Measurements from ENCODE around the gene ENTPD3. TPM values are rescaled to one million over a fixed set of nuclear protein-coding genes. Genes with fewer than 3 reads are reported as not detected.
"Not testable (repeated sequence)": the region's sequence is repeated elsewhere in the genome, so short reads cannot be mapped to it uniquely, and the experiment has no call there.

The ENTPD3 gene
- total and polyA plus RNA-seq, 4 donors: 0.10 to 2.2 (median 1.1) TPM

GRCh38 chr3:40452562-40452875 lies 65.5 kb downstream of the ENTPD3 start:
- intact Hi-C loops (cut with DNase I): loop anchor here (5.0 to 10.0 kb wide), 3 partner anchors 55 to 140 kb away; partner anchors contain the start of gene ZNF620 (in 1 of the 2)
- ATAC-seq (ENCODE audit: low FRiP score) (no peak), DNase-seq (no peak)
- peak overlapping the region; percentile 6 to 37 for H3K4me3 ChIP-seq (ENCODE audit: low read length in 2 of 2)
- peak overlapping the region in 1 of 2 donors; percentile 55 for H3K27ac ChIP-seq (ENCODE audit: low read depth in 1 of 2, low read length in 2 of 2)
- H3K9me3 ChIP-seq (ENCODE audit: control insufficient read depth, low read length): no peaks in the 10 kb centered on the region
- H3K4me1 ChIP-seq (ENCODE audit: control insufficient read depth in 1 of 2, insufficient read depth in 2 of 2, low read length in 2 of 2): peaks cover 0 to under 1% of the 10 kb centered on the region in 2 donors
- no peaks in the 10 kb centered on the region for H3K36me3 ChIP-seq (ENCODE audit: control insufficient read depth in 1 of 2, insufficient read depth in 2 of 2, low read length in 1 of 2)
- no peaks in the 10 kb centered on the region for H3K27me3 ChIP-seq (ENCODE audit: control insufficient read depth in 1 of 2, insufficient read depth in 2 of 2, low read length in 1 of 2)
- WGBS, 2 donors: 2% methylated on average over 7 of the region's 7 CpGs

GRCh38 chr3:40452876-40453730 lies 66.1 kb downstream of the ENTPD3 start:
- 0 to 1% methylated on average over 40 to 41 of the region's 41 CpGs for WGBS, 2 donors
- Histone ChIP-seq H3K9me3 (ENCODE audit: control insufficient read depth, low read length) (no peaks in the 10 kb centered on the region), H3K4me3 (ENCODE audit: low read length in 2 of 2) (peak overlapping the region; percentile 37 to 52), H3K27me3 (ENCODE audit: control insufficient read depth in 1 of 2, insufficient read depth in 2 of 2, low read length in 1 of 2) (no peaks in the 10 kb centered on the region), H3K27ac (ENCODE audit: low read depth in 1 of 2, low read length in 2 of 2) (peak overlapping the region in 1 of 2 donors; percentile 75), H3K4me1 (ENCODE audit: control insufficient read depth in 1 of 2, insufficient read depth in 2 of 2, low read length in 2 of 2) (peaks cover 0 to 2% of the 10 kb centered on the region in 2 donors), H3K36me3 (ENCODE audit: control insufficient read depth in 1 of 2, insufficient read depth in 2 of 2, low read length in 1 of 2) (no peaks in the 10 kb centered on the region)
- peak; percentile 99 for DNase-seq
- intact Hi-C loops (cut with DNase I): loop anchor here (5.0 to 10.0 kb wide), 3 partner anchors 54 to 141 kb away; partner anchors contain the start of gene ZNF620 (in 1 of the 2)
- ATAC-seq (ENCODE audit: low FRiP score): peak; percentile 96

- Histone ChIP-seq H3K4me3 (ENCODE audit: low read length in 2 of 2) (no peak overlapping the region), H3K36me3 (ENCODE audit: control insufficient read depth in 1 of 2, insufficient read depth in 2 of 2, low read length in 1 of 2) (no peaks in the 10 kb centered on the region), H3K9me3 (ENCODE audit: control insufficient read depth, low read length) (no peaks in the 10 kb centered on the region), H3K4me1 (ENCODE audit: control insufficient read depth in 1 of 2, insufficient read depth in 2 of 2, low read length in 2 of 2) (peaks cover 0 to 7% of the 10 kb centered on the region in 2 donors), H3K27ac (ENCODE audit: low read depth in 1 of 2, low read length in 2 of 2) (no peak overlapping the region), H3K27me3 (ENCODE audit: control insufficient read depth in 1 of 2, insufficient read depth in 2 of 2, low read length in 1 of 2) (no peaks in the 10 kb centered on the region)
- ATAC-seq (ENCODE audit: low FRiP score) (no peak), DNase-seq (no peak)
- intact Hi-C loops (cut with DNase I): loop anchor here (5.0 to 10.0 kb wide), 3 partner anchors 53 to 142 kb away; partner anchors contain the start of gene ZNF620 (in 1 of the 2)
- 19 to 28% methylated on average over 6 of the region's 6 CpGs for WGBS, 2 donors
Observed at GRCh38 chr3:40453933-40454332, 66.9 kb downstream of the ENTPD3 start.

- H3K36me3 ChIP-seq (ENCODE audit: control insufficient read depth in 1 of 2, insufficient read depth in 2 of 2, low read length in 1 of 2): no peaks in the 10 kb centered on the region
- ATAC-seq (ENCODE audit: low FRiP score) (no peak), DNase-seq (no peak)
- intact Hi-C loops (cut with DNase I): loop anchor here in 1 of 2 donors (10.0 kb wide), 1 partner anchor 141 kb away; no protein-coding TSS in a partner anchor
- 85 to 86% methylated on average over 4 of the region's 4 CpGs for WGBS, 2 donors
- H3K9me3 ChIP-seq (ENCODE audit: control insufficient read depth, low read length): no peaks in the 10 kb centered on the region
- no peak overlapping the region for H3K27ac ChIP-seq (ENCODE audit: low read depth in 1 of 2, low read length in 2 of 2)
- no peak overlapping the region for H3K4me3 ChIP-seq (ENCODE audit: low read length in 2 of 2)
- no peaks in the 10 kb centered on the region for H3K27me3 ChIP-seq (ENCODE audit: control insufficient read depth in 1 of 2, insufficient read depth in 2 of 2, low read length in 1 of 2)
- H3K4me1 ChIP-seq (ENCODE audit: control insufficient read depth in 1 of 2, insufficient read depth in 2 of 2, low read length in 2 of 2): peaks cover 0 to 7% of the 10 kb centered on the region in 2 donors
Observed at GRCh38 chr3:40455328-40455727, 68.3 kb downstream of the ENTPD3 start.

- Histone ChIP-seq H3K27me3 (ENCODE audit: control insufficient read depth in 1 of 2, insufficient read depth in 2 of 2, low read length in 1 of 2) (no peaks in the 10 kb centered on the region), H3K4me3 (ENCODE audit: low read length in 2 of 2) (peak overlapping the region; percentile 43 to 66), H3K9me3 (ENCODE audit: control insufficient read depth, low read length) (no peaks in the 10 kb centered on the region), H3K4me1 (ENCODE audit: control insufficient read depth in 1 of 2, insufficient read depth in 2 of 2, low read length in 2 of 2) (peaks cover 0 to 7% of the 10 kb centered on the region in 2 donors), H3K36me3 (ENCODE audit: control insufficient read depth in 1 of 2, insufficient read depth in 2 of 2, low read length in 1 of 2) (no peaks in the 10 kb centered on the region), H3K27ac (ENCODE audit: low read depth in 1 of 2, low read length in 2 of 2) (no peak overlapping the region)
- DNase-seq (no peak), ATAC-seq (ENCODE audit: low FRiP score) (no peak)
- WGBS, 2 donors: 49 to 55% methylated on average over 29 of the region's 29 CpGs
- intact Hi-C loops (cut with DNase I): loop anchor here in 1 of 2 donors (10.0 kb wide), 1 partner anchor 142 kb away; no protein-coding TSS in a partner anchor
Observed at GRCh38 chr3:40456279-40456939, 69.4 kb downstream of the ENTPD3 start.

GRCh38 chr3:40456940-40457823 lies 70.2 kb downstream of the ENTPD3 start, which contains the start of gene RPL14:
Gene RPL14, plus strand, starts transcription at chr3:40457339. Its CDS starts 133 bp downstream, at chr3:40457472.
- peaks cover 0 to 7% of the 10 kb centered on the region in 2 donors for H3K4me1 ChIP-seq (ENCODE audit: control insufficient read depth in 1 of 2, insufficient read depth in 2 of 2, low read length in 2 of 2)
- peak within 1 kb of the TSS; percentile 71 to 78 for H3K4me3 ChIP-seq (ENCODE audit: low read length in 2 of 2)
- ATAC-seq (ENCODE audit: low FRiP score) (peak; percentile 97), DNase-seq (peak; percentile 98)
- no peaks in the 10 kb centered on the region for H3K36me3 ChIP-seq (ENCODE audit: control insufficient read depth in 1 of 2, insufficient read depth in 2 of 2, low read length in 1 of 2)
- no peaks in the 10 kb centered on the region for H3K9me3 ChIP-seq (ENCODE audit: control insufficient read depth, low read length)
- intact Hi-C loops (cut with DNase I): loop anchor here (1.0 to 10.0 kb wide), 2 partner anchors 67 to 142 kb away; partner anchors contain the start of gene ZNF621 (in 1 of the 2)
- H3K27ac ChIP-seq (ENCODE audit: low read depth in 1 of 2, low read length in 2 of 2): peak within 1 kb of the TSS; percentile 29 to 87
- H3K27me3 ChIP-seq (ENCODE audit: control insufficient read depth in 1 of 2, insufficient read depth in 2 of 2, low read length in 1 of 2): no peaks in the 10 kb centered on the region
- WGBS, 2 donors: 0% methylated on average over 79 of the region's 79 CpGs

GRCh38 chr3:40458473-40458872 lies 71.5 kb downstream of the ENTPD3 start:
- Histone ChIP-seq H3K4me3 (ENCODE audit: low read length in 2 of 2) (peak overlapping the region in 1 of 2 donors; percentile 71), H3K36me3 (ENCODE audit: control insufficient read depth in 1 of 2, insufficient read depth in 2 of 2, low read length in 1 of 2) (no peaks in the 10 kb centered on the region), H3K27me3 (ENCODE audit: control insufficient read depth in 1 of 2, insufficient read depth in 2 of 2, low read length in 1 of 2) (no peaks in the 10 kb centered on the region), H3K9me3 (ENCODE audit: control insufficient read depth, low read length) (no peaks in the 10 kb centered on the region), H3K27ac (ENCODE audit: low read depth in 1 of 2, low read length in 2 of 2) (no peak overlapping the region), H3K4me1 (ENCODE audit: control insufficient read depth in 1 of 2, insufficient read depth in 2 of 2, low read length in 2 of 2) (peaks cover 0 to 7% of the 10 kb centered on the region in 2 donors)
- DNase-seq: no peak
- ATAC-seq (ENCODE audit: low FRiP score): no peak
- WGBS, 2 donors: 87 to 90% methylated on average over 4 of the region's 4 CpGs
- intact Hi-C loops (cut with DNase I): loop anchor here in 1 of 2 donors (10.0 kb wide), 1 partner anchor 144 kb away; no protein-coding TSS in a partner anchor

GRCh38 chr3:40460481-40460880 lies 73.5 kb downstream of the ENTPD3 start:
- H3K4me3 ChIP-seq (ENCODE audit: low read length in 2 of 2); H3K36me3 ChIP-seq (ENCODE audit: control insufficient read depth in 1 of 2, insufficient read depth in 2 of 2, low read length in 1 of 2); H3K27ac ChIP-seq (ENCODE audit: low read depth in 1 of 2, low read length in 2 of 2); DNase-seq; ATAC-seq (ENCODE audit: low FRiP score); H3K4me1 ChIP-seq (ENCODE audit: control insufficient read depth in 1 of 2, insufficient read depth in 2 of 2, low read length in 2 of 2); intact Hi-C loops (cut with DNase I); H3K9me3 ChIP-seq (ENCODE audit: control insufficient read depth, low read length); H3K27me3 ChIP-seq (ENCODE audit: control insufficient read depth in 1 of 2, insufficient read depth in 2 of 2, low read length in 1 of 2): not testable (repeated sequence)
- 74 to 79% methylated on average over 6 of the region's 6 CpGs for WGBS, 2 donors

Measured in aorta (tissue), 5 donors.